ENCODE measurements around the gene CALY. TPM values are rescaled to one million over a fixed set of nuclear protein-coding genes. Genes with fewer than 3 reads are reported as not detected.

The CALY gene
- total and polyA plus RNA-seq, 4 donors = not detected

DNA sequence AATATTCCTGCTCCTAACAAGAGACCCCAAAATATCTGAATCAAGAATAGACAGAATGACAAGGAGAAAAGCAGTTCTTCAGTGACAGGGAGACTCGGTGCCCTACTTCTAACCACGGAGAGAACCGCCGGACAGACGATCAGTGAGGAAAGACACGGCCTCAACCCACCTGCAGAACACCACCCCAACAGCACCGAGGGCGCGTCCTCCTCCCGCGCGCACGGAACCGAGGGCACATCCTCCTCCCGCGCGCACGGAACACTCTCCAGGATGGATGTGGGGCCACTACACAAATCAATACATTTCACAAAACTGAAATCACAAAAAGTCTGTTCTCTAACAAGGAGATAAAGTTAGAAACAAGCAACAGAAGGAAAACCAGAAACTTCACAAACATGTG lies 50.3 kb downstream of the CALY start:
- no peak for ATAC-seq (ENCODE audit: insufficient read depth, low FRiP score)
- TF ChIP-seq, protein P1, sequence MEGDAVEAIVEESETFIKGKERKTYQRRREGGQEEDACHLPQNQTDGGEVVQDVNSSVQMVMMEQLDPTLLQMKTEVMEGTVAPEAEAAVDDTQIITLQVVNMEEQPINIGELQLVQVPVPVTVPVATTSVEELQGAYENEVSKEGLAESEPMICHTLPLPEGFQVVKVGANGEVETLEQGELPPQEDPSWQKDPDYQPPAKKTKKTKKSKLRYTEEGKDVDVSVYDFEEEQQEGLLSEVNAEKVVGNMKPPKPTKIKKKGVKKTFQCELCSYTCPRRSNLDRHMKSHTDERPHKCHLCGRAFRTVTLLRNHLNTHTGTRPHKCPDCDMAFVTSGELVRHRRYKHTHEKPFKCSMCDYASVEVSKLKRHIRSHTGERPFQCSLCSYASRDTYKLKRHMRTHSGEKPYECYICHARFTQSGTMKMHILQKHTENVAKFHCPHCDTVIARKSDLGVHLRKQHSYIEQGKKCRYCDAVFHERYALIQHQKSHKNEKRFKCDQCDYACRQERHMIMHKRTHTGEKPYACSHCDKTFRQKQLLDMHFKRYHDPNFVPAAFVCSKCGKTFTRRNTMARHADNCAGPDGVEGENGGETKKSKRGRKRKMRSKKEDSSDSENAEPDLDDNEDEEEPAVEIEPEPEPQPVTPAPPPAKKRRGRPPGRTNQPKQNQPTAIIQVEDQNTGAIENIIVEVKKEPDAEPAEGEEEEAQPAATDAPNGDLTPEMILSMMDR (IDR thresholded peaks at IDR 0.05; ENCODE audit: control extremely low read depth, extremely low read depth) = no peak
- Histone ChIP-seq H3K27me3 (ENCODE audit: control insufficient read depth in 3 of 3, insufficient read depth in 3 of 3, low read length in 2 of 3) (no peaks in the 10 kb centered on the region), H3K4me3 (no peak overlapping the region), H3K36me3 (ENCODE audit: control insufficient read depth in 4 of 4, insufficient read depth in 4 of 4, low read length in 4 of 4) (peaks cover 21 to 79% (median 38%) of the 10 kb centered on the region in 4 donors), H3K4me1 (ENCODE audit: control insufficient read depth in 5 of 5, insufficient read depth in 5 of 5, low read length in 5 of 5) (no peaks in the 10 kb centered on the region), H3K27ac (ENCODE audit: low read depth in 1 of 2, low read length in 1 of 2) (no peak overlapping the region), H3K9ac (ENCODE audit: insufficient read depth in 1 of 2, low read length in 2 of 2) (no peak overlapping the region), H3K9me3 (ENCODE audit: control insufficient read depth in 4 of 4, insufficient read depth in 3 of 4, low read length in 3 of 4) (peaks cover 0 to 4% (median 0%) of the 10 kb centered on the region in 4 donors)
- no peak for DNase-seq
- 89 to 91% methylated on average over 18 of the region's 18 CpGs for WGBS, 2 donors

DNA sequence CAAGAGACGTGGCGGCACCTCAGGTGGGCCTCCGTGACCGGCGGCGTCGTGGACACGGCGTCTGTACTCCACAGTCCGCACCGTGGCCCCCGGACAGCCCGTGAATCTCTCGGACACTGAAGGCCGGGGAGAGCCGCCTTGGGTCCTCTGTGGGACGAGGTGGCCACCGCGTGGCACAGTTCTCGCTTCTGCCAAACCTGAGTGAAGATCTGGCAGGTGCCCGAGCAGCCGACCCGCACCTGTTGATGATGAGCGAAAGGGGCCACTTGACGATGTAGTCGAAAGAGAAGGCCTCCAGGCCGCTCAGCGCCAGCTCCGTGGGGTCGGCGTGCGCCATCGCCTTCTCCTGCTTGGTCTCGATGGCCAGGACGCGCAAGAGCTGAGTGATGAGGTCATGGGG lies 51.5 kb downstream of the CALY start:
- Histone ChIP-seq H3K9me3 (ENCODE audit: control insufficient read depth in 4 of 4, insufficient read depth in 3 of 4, low read length in 3 of 4) (peaks cover 0 to 4% (median 0%) of the 10 kb centered on the region in 4 donors), H3K36me3 (ENCODE audit: control insufficient read depth in 4 of 4, insufficient read depth in 4 of 4, low read length in 4 of 4) (peaks cover 21 to 85% (median 40%) of the 10 kb centered on the region in 4 donors), H3K27me3 (ENCODE audit: control insufficient read depth in 3 of 3, insufficient read depth in 3 of 3, low read length in 2 of 3) (no peaks in the 10 kb centered on the region), H3K27ac (ENCODE audit: low read depth in 1 of 2, low read length in 1 of 2) (no peak overlapping the region), H3K4me1 (ENCODE audit: control insufficient read depth in 5 of 5, insufficient read depth in 5 of 5, low read length in 5 of 5) (no peaks in the 10 kb centered on the region), H3K4me3 (no peak overlapping the region), H3K9ac (ENCODE audit: insufficient read depth in 1 of 2, low read length in 2 of 2) (no peak overlapping the region)
- ATAC-seq (ENCODE audit: insufficient read depth, low FRiP score) (no peak), DNase-seq (no peak)
- 96 to 98% methylated on average over 36 of the region's 36 CpGs for WGBS, 2 donors
- TF ChIP-seq, protein P1 (IDR thresholded peaks at IDR 0.05; ENCODE audit: control extremely low read depth, extremely low read depth) = no peak

- no peak overlapping the region for H3K4me3 ChIP-seq
- ATAC-seq (ENCODE audit: insufficient read depth, low FRiP score) = no peak
- peaks cover 21 to 86% (median 39%) of the 10 kb centered on the region in 4 donors for H3K36me3 ChIP-seq (ENCODE audit: control insufficient read depth in 4 of 4, insufficient read depth in 4 of 4, low read length in 4 of 4)
- no peak overlapping the region for H3K9ac ChIP-seq (ENCODE audit: insufficient read depth in 1 of 2, low read length in 2 of 2)
- peaks cover 0 to 4% (median 0%) of the 10 kb centered on the region in 4 donors for H3K9me3 ChIP-seq (ENCODE audit: control insufficient read depth in 4 of 4, insufficient read depth in 3 of 4, low read length in 3 of 4)
- no peaks in the 10 kb centered on the region for H3K27me3 ChIP-seq (ENCODE audit: control insufficient read depth in 3 of 3, insufficient read depth in 3 of 3, low read length in 2 of 3)
- no peak overlapping the region for H3K27ac ChIP-seq (ENCODE audit: low read depth in 1 of 2, low read length in 1 of 2)
- DNase-seq = no peak
- 94 to 97% methylated on average over 24 of the region's 24 CpGs for WGBS, 2 donors
- TF ChIP-seq, protein P1 (IDR thresholded peaks at IDR 0.05; ENCODE audit: control extremely low read depth, extremely low read depth) = no peak
- H3K4me1 ChIP-seq (ENCODE audit: control insufficient read depth in 5 of 5, insufficient read depth in 5 of 5, low read length in 5 of 5) = no peaks in the 10 kb centered on the region
Measured at GRCh38 chr10:133283931-133284330, 52.8 kb downstream of the CALY start.

- Histone ChIP-seq H3K27ac (ENCODE audit: low read depth in 1 of 2, low read length in 1 of 2) (no peak overlapping the region), H3K4me1 (ENCODE audit: control insufficient read depth in 5 of 5, insufficient read depth in 5 of 5, low read length in 5 of 5) (no peaks in the 10 kb centered on the region), H3K9me3 (ENCODE audit: control insufficient read depth in 4 of 4, insufficient read depth in 3 of 4, low read length in 3 of 4) (peaks cover 0 to 4% (median 0%) of the 10 kb centered on the region in 4 donors), H3K9ac (ENCODE audit: insufficient read depth in 1 of 2, low read length in 2 of 2) (no peak overlapping the region), H3K27me3 (ENCODE audit: control insufficient read depth in 3 of 3, insufficient read depth in 3 of 3, low read length in 2 of 3) (no peaks in the 10 kb centered on the region), H3K36me3 (ENCODE audit: control insufficient read depth in 4 of 4, insufficient read depth in 4 of 4, low read length in 4 of 4) (peaks cover 18 to 79% (median 32%) of the 10 kb centered on the region in 4 donors), H3K4me3 (no peak overlapping the region)
- ATAC-seq (ENCODE audit: insufficient read depth, low FRiP score) (no peak), DNase-seq (no peak)
- 95% methylated on average over 24 of the region's 24 CpGs for WGBS, 2 donors
- TF ChIP-seq, protein P1 (IDR thresholded peaks at IDR 0.05; ENCODE audit: control extremely low read depth, extremely low read depth) = no peak
Measured at GRCh38 chr10:133282846-133283390, 53.8 kb downstream of the CALY start.

Data from lung (tissue), 12 donors.